Measurements from ENCODE around the gene PTS. TPM values are rescaled to one million over a fixed set of nuclear protein-coding genes. Genes with fewer than 3 reads are reported as not detected.

The PTS gene
- total and polyA plus RNA-seq, 9 of the 15 experiments (the other 6 are each of a cell fraction or from before 2014, with no cell fraction given): 27.1 to 72.7 (median 41.1) TPM

DNA sequence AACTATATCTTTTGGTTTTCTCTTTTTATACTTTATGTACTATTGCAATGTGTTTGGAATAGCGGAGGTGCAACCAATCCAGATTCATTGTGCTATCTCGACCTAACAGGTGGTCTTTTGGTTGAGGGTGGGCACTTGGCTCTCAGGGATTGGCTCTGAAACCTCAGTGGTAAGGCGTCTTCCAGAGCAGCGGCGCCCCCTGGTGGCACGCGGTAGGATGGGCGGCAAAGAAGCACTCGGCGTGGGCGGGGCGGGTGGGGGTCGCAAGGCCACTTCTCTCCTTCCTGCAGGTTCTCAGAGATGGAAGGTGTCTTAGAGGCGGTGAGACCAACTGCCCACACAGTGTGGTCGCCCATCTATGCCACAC is 53.7 kb downstream of the PTS start (continued):
- TF ChIP-seq, protein P1, sequence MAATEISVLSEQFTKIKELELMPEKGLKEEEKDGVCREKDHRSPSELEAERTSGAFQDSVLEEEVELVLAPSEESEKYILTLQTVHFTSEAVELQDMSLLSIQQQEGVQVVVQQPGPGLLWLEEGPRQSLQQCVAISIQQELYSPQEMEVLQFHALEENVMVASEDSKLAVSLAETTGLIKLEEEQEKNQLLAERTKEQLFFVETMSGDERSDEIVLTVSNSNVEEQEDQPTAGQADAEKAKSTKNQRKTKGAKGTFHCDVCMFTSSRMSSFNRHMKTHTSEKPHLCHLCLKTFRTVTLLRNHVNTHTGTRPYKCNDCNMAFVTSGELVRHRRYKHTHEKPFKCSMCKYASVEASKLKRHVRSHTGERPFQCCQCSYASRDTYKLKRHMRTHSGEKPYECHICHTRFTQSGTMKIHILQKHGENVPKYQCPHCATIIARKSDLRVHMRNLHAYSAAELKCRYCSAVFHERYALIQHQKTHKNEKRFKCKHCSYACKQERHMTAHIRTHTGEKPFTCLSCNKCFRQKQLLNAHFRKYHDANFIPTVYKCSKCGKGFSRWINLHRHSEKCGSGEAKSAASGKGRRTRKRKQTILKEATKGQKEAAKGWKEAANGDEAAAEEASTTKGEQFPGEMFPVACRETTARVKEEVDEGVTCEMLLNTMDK (IDR thresholded peaks at IDR 0.05; ENCODE audit: borderline replicate concordance, insufficient read depth, low read depth, low read length, poor library complexity, severe bottlenecking): peak; percentile 33
- TF ChIP-seq, protein P2, sequence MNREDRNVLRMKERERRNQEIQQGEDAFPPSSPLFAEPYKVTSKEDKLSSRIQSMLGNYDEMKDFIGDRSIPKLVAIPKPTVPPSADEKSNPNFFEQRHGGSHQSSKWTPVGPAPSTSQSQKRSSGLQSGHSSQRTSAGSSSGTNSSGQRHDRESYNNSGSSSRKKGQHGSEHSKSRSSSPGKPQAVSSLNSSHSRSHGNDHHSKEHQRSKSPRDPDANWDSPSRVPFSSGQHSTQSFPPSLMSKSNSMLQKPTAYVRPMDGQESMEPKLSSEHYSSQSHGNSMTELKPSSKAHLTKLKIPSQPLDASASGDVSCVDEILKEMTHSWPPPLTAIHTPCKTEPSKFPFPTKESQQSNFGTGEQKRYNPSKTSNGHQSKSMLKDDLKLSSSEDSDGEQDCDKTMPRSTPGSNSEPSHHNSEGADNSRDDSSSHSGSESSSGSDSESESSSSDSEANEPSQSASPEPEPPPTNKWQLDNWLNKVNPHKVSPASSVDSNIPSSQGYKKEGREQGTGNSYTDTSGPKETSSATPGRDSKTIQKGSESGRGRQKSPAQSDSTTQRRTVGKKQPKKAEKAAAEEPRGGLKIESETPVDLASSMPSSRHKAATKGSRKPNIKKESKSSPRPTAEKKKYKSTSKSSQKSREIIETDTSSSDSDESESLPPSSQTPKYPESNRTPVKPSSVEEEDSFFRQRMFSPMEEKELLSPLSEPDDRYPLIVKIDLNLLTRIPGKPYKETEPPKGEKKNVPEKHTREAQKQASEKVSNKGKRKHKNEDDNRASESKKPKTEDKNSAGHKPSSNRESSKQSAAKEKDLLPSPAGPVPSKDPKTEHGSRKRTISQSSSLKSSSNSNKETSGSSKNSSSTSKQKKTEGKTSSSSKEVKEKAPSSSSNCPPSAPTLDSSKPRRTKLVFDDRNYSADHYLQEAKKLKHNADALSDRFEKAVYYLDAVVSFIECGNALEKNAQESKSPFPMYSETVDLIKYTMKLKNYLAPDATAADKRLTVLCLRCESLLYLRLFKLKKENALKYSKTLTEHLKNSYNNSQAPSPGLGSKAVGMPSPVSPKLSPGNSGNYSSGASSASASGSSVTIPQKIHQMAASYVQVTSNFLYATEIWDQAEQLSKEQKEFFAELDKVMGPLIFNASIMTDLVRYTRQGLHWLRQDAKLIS (CRISPR knock-in tag; IDR thresholded peaks at IDR 0.05): no peak
- no peak for TF ChIP-seq RBM34 (IDR thresholded peaks at IDR 0.05; ENCODE audit: borderline replicate concordance, insufficient read depth, low read length)
- TF ChIP-seq CREM (IDR thresholded peaks at IDR 0.05; ENCODE audit: low read depth): peak; percentile 22; the same call in 1 of the 2 replicates
- TF ChIP-seq ZNF263 (CRISPR knock-in tag; IDR thresholded peaks at IDR 0.05; ENCODE audit: borderline replicate concordance): no peak
- TF ChIP-seq GABPB2 (CRISPR knock-in tag; conservative IDR thresholded peaks at IDR 0.05): no peak
- TF ChIP-seq, protein P3, sequence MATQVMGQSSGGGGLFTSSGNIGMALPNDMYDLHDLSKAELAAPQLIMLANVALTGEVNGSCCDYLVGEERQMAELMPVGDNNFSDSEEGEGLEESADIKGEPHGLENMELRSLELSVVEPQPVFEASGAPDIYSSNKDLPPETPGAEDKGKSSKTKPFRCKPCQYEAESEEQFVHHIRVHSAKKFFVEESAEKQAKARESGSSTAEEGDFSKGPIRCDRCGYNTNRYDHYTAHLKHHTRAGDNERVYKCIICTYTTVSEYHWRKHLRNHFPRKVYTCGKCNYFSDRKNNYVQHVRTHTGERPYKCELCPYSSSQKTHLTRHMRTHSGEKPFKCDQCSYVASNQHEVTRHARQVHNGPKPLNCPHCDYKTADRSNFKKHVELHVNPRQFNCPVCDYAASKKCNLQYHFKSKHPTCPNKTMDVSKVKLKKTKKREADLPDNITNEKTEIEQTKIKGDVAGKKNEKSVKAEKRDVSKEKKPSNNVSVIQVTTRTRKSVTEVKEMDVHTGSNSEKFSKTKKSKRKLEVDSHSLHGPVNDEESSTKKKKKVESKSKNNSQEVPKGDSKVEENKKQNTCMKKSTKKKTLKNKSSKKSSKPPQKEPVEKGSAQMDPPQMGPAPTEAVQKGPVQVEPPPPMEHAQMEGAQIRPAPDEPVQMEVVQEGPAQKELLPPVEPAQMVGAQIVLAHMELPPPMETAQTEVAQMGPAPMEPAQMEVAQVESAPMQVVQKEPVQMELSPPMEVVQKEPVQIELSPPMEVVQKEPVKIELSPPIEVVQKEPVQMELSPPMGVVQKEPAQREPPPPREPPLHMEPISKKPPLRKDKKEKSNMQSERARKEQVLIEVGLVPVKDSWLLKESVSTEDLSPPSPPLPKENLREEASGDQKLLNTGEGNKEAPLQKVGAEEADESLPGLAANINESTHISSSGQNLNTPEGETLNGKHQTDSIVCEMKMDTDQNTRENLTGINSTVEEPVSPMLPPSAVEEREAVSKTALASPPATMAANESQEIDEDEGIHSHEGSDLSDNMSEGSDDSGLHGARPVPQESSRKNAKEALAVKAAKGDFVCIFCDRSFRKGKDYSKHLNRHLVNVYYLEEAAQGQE (IDR thresholded peaks at IDR 0.05; ENCODE audit: borderline replicate concordance): peak; percentile 60; the same call in 1 of the 2 replicates
- TF ChIP-seq, protein P3 (CRISPR knock-in tag; IDR thresholded peaks at IDR 0.05; ENCODE audit: low read depth): no peak

All from K562 (cell line).